Prostate gland (tissue), 2 donors: Measurements from ENCODE around the gene FBXL5. TPM values are rescaled to one million over a fixed set of nuclear protein-coding genes. Genes with fewer than 3 reads are reported as not detected.

Source experiments
- DNase-seq: peaks from one replicate; pipeline ENCODE4 v3.0.0-alpha.2; 2019; ENCODE audit warnings: low spot score
- H3K27ac ChIP-seq, 2 donors: fragments of 200-600 bp; sonication (generic); 2 replicates each; pipeline ENCODE4 v1.5.1; 2017 to 2019
- H3K27me3 ChIP-seq: fragments of 200-600 bp; sonication (generic); replicated peaks from 2 replicates; pipeline ENCODE4 v1.5.1; 2019; ENCODE audit not compliant: insufficient read depth
- H3K36me3 ChIP-seq, 2 donors: fragments of 200-600 bp; sonication (generic); 1 replicate in 1 of 2; 2 replicates in 1 of 2; pipeline versions ENCODE4 v1.5.1 to v1.8.1; 2017 to 2019
- H3K4me1 ChIP-seq: fragments of 200-600 bp; sonication (generic); replicated peaks from 2 replicates; pipeline ENCODE4 v1.5.1; 2019
- H3K4me3 ChIP-seq, 2 donors: fragments of 200-600 bp; sonication (generic); 2 replicates each; pipeline ENCODE4 v1.5.1; 2017 to 2019
- H3K9me3 ChIP-seq: fragments of 200-600 bp; sonication (generic); 2 replicates; pipeline ENCODE4 v1.5.1; 2017
- POLR2A ChIP-seq: fragments of 450-650 bp; IDR thresholded peaks from one replicate; pipeline ENCODE4 v1.6.1; 2016; ENCODE audit warnings: antibody characterized with exemption, mild to moderate bottlenecking
- POLR2AphosphoS5 ChIP-seq: sonication (generic); formaldehyde crosslinking; IDR thresholded peaks from one replicate; pipeline ENCODE4 v1.6.1; 2017; ENCODE audit warnings: antibody characterized with exemption
- WGBS: methylation state at CpG from one replicate; pipeline ENCODE4 v1.1.5; 2018; 5-methylcytosine and 5-hydroxymethylcytosine counted together
- intact Hi-C: fragments of 100-400 bp; cut with DNase I; formaldehyde crosslinking; loops from one replicate; pipeline ENCODE4 v1.14.2; 2022
- total RNA-seq, 2 donors: library from RNA; depleted of rRNA; stranded (reverse); fragments of >200 nt; gene quantifications; one replicate each; pipeline ENCODE4 v1.1.0, GENCODE V29; 2016
- TF ChIP-seq, protein P1 (sequence below), 4 experiments: fragments of 200-600 bp in 2 of 4; fragments of 450-650 bp in 2 of 4; sonication (generic) in 2 of 4; IDR thresholded peaks; 1 replicate in 3 of 4; 2 replicates in 1 of 4; pipeline ENCODE4 v1.5.1; 2016 to 2019; ENCODE audit warnings: antibody characterized with exemption in 4 of 4, mild to moderate bottlenecking in 2 of 4, moderate library complexity in 2 of 4

FBXL5 gene
- total RNA-seq, 2 donors from 2014 or later, result 86.0 to 123 TPM

- no peaks in the 10 kb centered on the region for H3K4me1 ChIP-seq
- H3K9me3 ChIP-seq, result no peaks in the 10 kb centered on the region
- TF ChIP-seq, protein P1, sequence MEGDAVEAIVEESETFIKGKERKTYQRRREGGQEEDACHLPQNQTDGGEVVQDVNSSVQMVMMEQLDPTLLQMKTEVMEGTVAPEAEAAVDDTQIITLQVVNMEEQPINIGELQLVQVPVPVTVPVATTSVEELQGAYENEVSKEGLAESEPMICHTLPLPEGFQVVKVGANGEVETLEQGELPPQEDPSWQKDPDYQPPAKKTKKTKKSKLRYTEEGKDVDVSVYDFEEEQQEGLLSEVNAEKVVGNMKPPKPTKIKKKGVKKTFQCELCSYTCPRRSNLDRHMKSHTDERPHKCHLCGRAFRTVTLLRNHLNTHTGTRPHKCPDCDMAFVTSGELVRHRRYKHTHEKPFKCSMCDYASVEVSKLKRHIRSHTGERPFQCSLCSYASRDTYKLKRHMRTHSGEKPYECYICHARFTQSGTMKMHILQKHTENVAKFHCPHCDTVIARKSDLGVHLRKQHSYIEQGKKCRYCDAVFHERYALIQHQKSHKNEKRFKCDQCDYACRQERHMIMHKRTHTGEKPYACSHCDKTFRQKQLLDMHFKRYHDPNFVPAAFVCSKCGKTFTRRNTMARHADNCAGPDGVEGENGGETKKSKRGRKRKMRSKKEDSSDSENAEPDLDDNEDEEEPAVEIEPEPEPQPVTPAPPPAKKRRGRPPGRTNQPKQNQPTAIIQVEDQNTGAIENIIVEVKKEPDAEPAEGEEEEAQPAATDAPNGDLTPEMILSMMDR (IDR thresholded peaks at IDR 0.05), result no peak
- TF ChIP-seq POLR2A (no peak), POLR2AphosphoS5 (no peak)
- no peak for DNase-seq
- H3K4me3 ChIP-seq, result no peak overlapping the region
- no peak overlapping the region for H3K27ac ChIP-seq
- H3K27me3 ChIP-seq, result no peaks in the 10 kb centered on the region
- intact Hi-C loops, result no loop called here
- H3K36me3 ChIP-seq, result no peaks in the 10 kb centered on the region
These were observed 77.6 kb downstream of the FBXL5 start for GRCh38 chr4:15577508-15577907.

- Histone ChIP-seq H3K4me1 (no peaks in the 10 kb centered on the region), H3K36me3 (no peaks in the 10 kb centered on the region), H3K27ac (no peak overlapping the region), H3K27me3 (no peaks in the 10 kb centered on the region), H3K9me3 (no peaks in the 10 kb centered on the region), H3K4me3 (no peak overlapping the region)
- TF ChIP-seq POLR2AphosphoS5 (no peak), POLR2A (no peak)
- TF ChIP-seq, protein P1 (IDR thresholded peaks at IDR 0.05), result no peak
- intact Hi-C loops, result no loop called here
- WGBS, result 92% methylated on average over 2 of the region's 2 CpGs
- DNase-seq, result no peak
These were observed 79.2 kb downstream of the FBXL5 start for GRCh38 chr4:15575966-15576365.

DNA sequence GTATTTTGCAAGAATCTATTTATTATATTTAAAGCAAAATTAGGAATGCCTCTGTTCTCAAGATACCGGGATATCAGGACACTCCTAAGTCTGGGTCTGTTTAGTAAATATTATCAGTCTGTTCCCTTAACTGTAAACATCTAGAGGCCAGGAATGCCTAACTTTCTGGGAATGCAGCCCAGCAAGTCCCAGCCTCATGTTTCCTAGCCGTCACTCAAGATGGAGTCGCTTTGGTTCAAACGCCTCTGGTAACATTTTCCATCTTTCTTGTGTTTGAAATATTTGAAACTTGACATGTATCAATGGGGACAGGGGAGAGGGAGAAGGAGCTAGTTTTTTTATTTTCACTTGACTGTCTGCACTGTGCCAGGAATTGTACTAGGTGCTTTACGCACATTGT is 85.4 kb downstream of the FBXL5 start:
- H3K9me3 ChIP-seq, result no peaks in the 10 kb centered on the region
- intact Hi-C loops, result no loop called here
- no peak for DNase-seq
- WGBS, result 93% methylated on average over 5 of the region's 5 CpGs
- no peak overlapping the region for H3K27ac ChIP-seq
- H3K4me1 ChIP-seq, result no peaks in the 10 kb centered on the region
- H3K36me3 ChIP-seq, result no peaks in the 10 kb centered on the region
- no peak overlapping the region for H3K4me3 ChIP-seq
- H3K27me3 ChIP-seq, result no peaks in the 10 kb centered on the region
- TF ChIP-seq POLR2AphosphoS5, result no peak
- no peak for TF ChIP-seq POLR2A
- TF ChIP-seq, protein P1 (IDR thresholded peaks at IDR 0.05), result no peak

DNA sequence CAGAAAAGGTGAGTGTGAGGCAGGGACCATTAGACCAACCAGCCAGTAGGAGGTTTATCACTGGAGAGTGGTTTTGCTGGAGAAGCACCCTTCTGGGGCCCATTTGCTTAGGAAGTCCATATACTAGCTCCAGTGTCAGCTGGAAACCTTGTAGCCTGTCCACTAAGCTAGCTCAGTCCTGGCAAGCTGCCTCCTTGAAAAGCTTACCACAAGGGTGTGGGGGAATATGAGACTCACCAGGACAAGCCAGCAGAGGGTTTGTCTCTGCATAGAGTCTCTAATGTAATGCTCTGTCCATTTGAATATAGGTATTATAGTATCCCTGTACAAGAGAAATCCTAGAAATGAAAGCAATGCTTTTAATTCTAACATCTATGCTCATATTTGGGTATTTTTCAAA is 86.3 kb downstream of the FBXL5 start:
- H3K4me1 ChIP-seq, result no peaks in the 10 kb centered on the region
- H3K36me3 ChIP-seq, result peaks cover 0 to 4% of the 10 kb centered on the region in 2 donors
- no peaks in the 10 kb centered on the region for H3K27me3 ChIP-seq
- intact Hi-C loops, result no loop called here
- TF ChIP-seq POLR2A, result no peak
- no peaks in the 10 kb centered on the region for H3K9me3 ChIP-seq
- no peak overlapping the region for H3K27ac ChIP-seq
- no peak overlapping the region for H3K4me3 ChIP-seq
- no peak for DNase-seq

DNA sequence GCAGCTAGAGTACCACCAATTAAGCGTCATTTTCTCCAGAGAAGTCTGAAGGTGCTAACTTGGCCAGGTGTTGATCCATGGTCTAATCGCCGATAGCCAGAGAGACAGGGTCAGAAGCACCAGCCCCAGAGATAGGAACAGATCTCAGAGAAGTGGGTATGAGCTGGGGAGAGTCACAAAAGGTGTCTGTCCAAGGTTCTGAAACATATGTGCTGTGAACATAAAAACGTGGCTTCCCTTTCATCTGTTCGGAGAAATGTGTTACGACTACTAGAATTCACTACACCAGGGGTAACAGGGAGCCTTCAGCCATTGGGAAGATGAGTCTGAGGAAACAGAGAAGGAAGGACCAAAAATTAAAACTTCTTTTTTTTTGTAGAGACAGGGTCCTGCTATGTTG is 91.3 kb downstream of the FBXL5 start:
- TF ChIP-seq POLR2A (no peak), POLR2AphosphoS5 (no peak)
- TF ChIP-seq, protein P1 (IDR thresholded peaks at IDR 0.05), result no peak
- no peaks in the 10 kb centered on the region for H3K27me3 ChIP-seq
- no peak for DNase-seq
- H3K4me3 ChIP-seq, result no peak overlapping the region
- H3K9me3 ChIP-seq, result no peaks in the 10 kb centered on the region
- no peak overlapping the region for H3K27ac ChIP-seq
- 75% methylated on average over 6 of the region's 6 CpGs for WGBS
- peaks cover 0 to 9% of the 10 kb centered on the region in 2 donors for H3K36me3 ChIP-seq
- intact Hi-C loops, result loop anchor here (5.0 kb wide), 1 partner anchor 393 kb away; no protein-coding TSS in a partner anchor
- H3K4me1 ChIP-seq, result no peaks in the 10 kb centered on the region
